CD14-positive monocyte (primary cell): ENCODE data around the gene PSMD3. TPM values are rescaled to one million over a fixed set of nuclear protein-coding genes. Genes with fewer than 3 reads are reported as not detected.

Source experiments
- DNase-seq, 3 donors: peaks; one replicate each; pipeline ENCODE4 v3.0.0-alpha.2; 2011 to 2022
- H2AFZ ChIP-seq: 2 replicates; pipeline ENCODE4 v1.6.0; 2012; ENCODE audit warnings: mild to moderate bottlenecking, low read depth, low read length, inconsistent platforms; ENCODE audit not compliant: insufficient read depth, poor library complexity, severe bottlenecking
- H3K27ac ChIP-seq, 2 donors: 1 replicate in 1 of 2; 2 replicates in 1 of 2; pipeline ENCODE4 v1.5.1; 2012 to 2013; ENCODE audit warnings: low read length in 2 of 2, control low read depth in 1 of 2, inconsistent platforms in 1 of 2, low read depth in 1 of 2, mild to moderate bottlenecking in 1 of 2
- H3K27me3 ChIP-seq, 2 donors: one replicate each; pipeline versions ENCODE4 v1.6.0 to v1.6.1; 2011 to 2013; ENCODE audit warnings: low read length in 2 of 2; ENCODE audit not compliant: control insufficient read depth in 2 of 2, insufficient read depth in 2 of 2
- H3K36me3 ChIP-seq, 2 donors: replicated peaks in 1 of 2; 1 replicate in 1 of 2; 2 replicates in 1 of 2; pipeline versions ENCODE4 v1.5.1 to v1.6.1; 2012 to 2013; ENCODE audit warnings: low read length in 2 of 2, control low read depth in 1 of 2, inconsistent platforms in 1 of 2, mild to moderate bottlenecking in 1 of 2; ENCODE audit not compliant: insufficient read depth in 2 of 2, control insufficient read depth in 1 of 2
- H3K4me1 ChIP-seq, 2 donors: 1 replicate in 1 of 2; 2 replicates in 1 of 2; pipeline versions ENCODE4 v1.5.1 to v1.6.1; 2012 to 2013; ENCODE audit warnings: low read length in 2 of 2, control low read depth in 1 of 2, inconsistent platforms in 1 of 2, mild to moderate bottlenecking in 1 of 2, moderate library complexity in 1 of 2; ENCODE audit not compliant: insufficient read depth in 2 of 2, control insufficient read depth in 1 of 2
- H3K4me2 ChIP-seq: replicated peaks from 2 replicates; pipeline ENCODE3; 2012; ENCODE audit warnings: low read length, moderate library complexity, mild to moderate bottlenecking; ENCODE audit not compliant: poor library complexity, severe bottlenecking; ENCODE audit errors: extremely low read depth
- H3K4me3 ChIP-seq, 3 experiments: fragments of 200-600 bp in 1 of 3; sonication (generic) in 1 of 3; replicated peaks in 1 of 3; 1 replicate in 2 of 3; 2 replicates in 1 of 3; pipeline ENCODE4 v1.5.1; 2011 to 2013; ENCODE audit warnings: low read length in 3 of 3, mild to moderate bottlenecking in 3 of 3, control low read depth in 2 of 3, low read depth in 2 of 3, inconsistent platforms in 1 of 3, moderate library complexity in 1 of 3
- H3K79me2 ChIP-seq: 2 replicates; pipeline ENCODE4 v1.6.0; 2012; ENCODE audit warnings: mild to moderate bottlenecking, control low read depth, inconsistent platforms, low read length, moderate library complexity; ENCODE audit not compliant: insufficient read depth
- H3K9ac ChIP-seq: 2 replicates; pipeline ENCODE4 v1.6.0; 2017; ENCODE audit warnings: low read length, mild to moderate bottlenecking; ENCODE audit not compliant: insufficient read depth, poor library complexity, severe bottlenecking
- H3K9me3 ChIP-seq, 2 donors: replicated peaks in 1 of 2; 1 replicate in 1 of 2; 2 replicates in 1 of 2; pipeline versions ENCODE4 v1.5.1 to v1.6.1; 2012 to 2013; ENCODE audit warnings: low read length in 2 of 2, control low read depth in 1 of 2; ENCODE audit not compliant: control insufficient read depth in 1 of 2, insufficient read depth in 1 of 2
- H4K20me1 ChIP-seq: 2 replicates; pipeline ENCODE4 v1.6.0; 2012; ENCODE audit warnings: mild to moderate bottlenecking, low read length, control low read depth, moderate library complexity; ENCODE audit not compliant: insufficient read depth
- H3K27ac Mint-ChIP-seq, 7 donors: one replicate each; pipeline ENCODE4 v1.8.0; 2020; ENCODE audit warnings: mild to moderate bottlenecking in 7 of 7, mixed read lengths in 7 of 7, moderate library complexity in 6 of 7, inconsistent platforms in 2 of 7
- H3K27me3 Mint-ChIP-seq, 3 donors: one replicate each; pipeline ENCODE4 v1.8.0; 2021 to 2022; ENCODE audit warnings: low read depth in 3 of 3, mild to moderate bottlenecking in 3 of 3, mixed read lengths in 3 of 3, moderate library complexity in 3 of 3, inconsistent platforms in 1 of 3
- H3K36me3 Mint-ChIP-seq, 2 donors: one replicate each; pipeline ENCODE4 v1.8.0; 2020; ENCODE audit warnings: mixed read lengths in 2 of 2, inconsistent platforms in 1 of 2, mild to moderate bottlenecking in 1 of 2
- H3K4me1 Mint-ChIP-seq: one replicate; pipeline ENCODE4 v1.8.0; 2020; ENCODE audit warnings: mild to moderate bottlenecking, mixed read lengths
- H3K4me3 Mint-ChIP-seq, 2 donors: one replicate each; pipeline ENCODE4 v1.8.0; 2020; ENCODE audit warnings: mild to moderate bottlenecking in 2 of 2, mixed read lengths in 2 of 2, moderate library complexity in 1 of 2
- H3K9me3 Mint-ChIP-seq, 7 donors: one replicate each; pipeline ENCODE4 v1.8.0; 2020 to 2022; ENCODE audit warnings: mixed read lengths in 7 of 7, mild to moderate bottlenecking in 6 of 7, moderate library complexity in 6 of 7, inconsistent platforms in 2 of 7
- CTCF ChIP-seq: fragments of 200-600 bp; IDR thresholded peaks from one replicate; pipeline ENCODE4 v1.8.0; 2022; ENCODE audit warnings: antibody characterized with exemption, mild to moderate bottlenecking
- WGBS: methylation state at CpG from one replicate; pipeline ENCODE4 v1.1.5; 2013; ENCODE audit warnings: missing lambda C conversion rate; ENCODE audit not compliant: insufficient coverage; 5-methylcytosine and 5-hydroxymethylcytosine counted together
- intact Hi-C, 2 donors: fragments of 100-400 bp; cut with micrococcal nuclease; formaldehyde crosslinking; loops; one replicate each; pipeline versions ENCODE4 v1.15.0 to v1.15.1; 2023
- polyA plus RNA-seq, 3 donors: library from polyadenylated mRNA; depleted of rRNA in 1 of 3; unstranded in 2 of 3; stranded (reverse) in 1 of 3; fragments of 300-500 nt in 2 of 3; fragments of >200 nt in 1 of 3; fragmentation: Illumina TruSeq in 2 of 3; gene quantifications; 1 replicate in 2 of 3; 2 replicates in 1 of 3; pipeline ENCODE4 v1.2.3, GENCODE V29; 2012 to 2021

PSMD3 gene
- polyA plus RNA-seq, 3 donors = 48.4 to 63.2 (median 48.8) TPM

GRCh38 chr17:40020146-40020545 lies 39.5 kb downstream of the PSMD3 start:
- Histone ChIP-seq H3K4me1 (no peaks in the 10 kb centered on the region), H2AFZ (no peak overlapping the region), H3K9ac (no peak overlapping the region), H3K27ac (no peak overlapping the region), H3K79me2 (no peaks in the 10 kb centered on the region), H4K20me1 (no peaks in the 10 kb centered on the region), H3K36me3 (peaks cover 56 to 73% of the 10 kb centered on the region in 2 donors), H3K9me3 (no peaks in the 10 kb centered on the region), H3K27me3 (no peaks in the 10 kb centered on the region), H3K4me2 (no peak overlapping the region), H3K4me3 (no peak overlapping the region)
- H3K4me1 Mint-ChIP-seq = peaks cover 1% of the 10 kb centered on the region
- TF ChIP-seq CTCF = no peak
- no peak overlapping the region for H3K27ac Mint-ChIP-seq
- H3K9me3 Mint-ChIP-seq = no peaks in the 10 kb centered on the region
- intact Hi-C loops = no loop called here
- peaks cover 56 to 73% of the 10 kb centered on the region in 2 donors for H3K36me3 Mint-ChIP-seq
- no peak overlapping the region for H3K4me3 Mint-ChIP-seq
- peaks cover 0 to 8% (median 3%) of the 10 kb centered on the region in 3 donors for H3K27me3 Mint-ChIP-seq
- WGBS = 98% methylated on average over 13 of the region's 13 CpGs
- no peak for DNase-seq

GRCh38 chr17:40021451-40021971 lies 40.9 kb downstream of the PSMD3 start:
- Histone ChIP-seq H3K36me3 (peaks cover 70 to 86% of the 10 kb centered on the region in 2 donors), H3K9ac (no peak overlapping the region), H3K79me2 (no peaks in the 10 kb centered on the region), H3K9me3 (no peaks in the 10 kb centered on the region), H3K27ac (no peak overlapping the region), H3K4me1 (no peaks in the 10 kb centered on the region), H4K20me1 (no peaks in the 10 kb centered on the region), H3K27me3 (no peaks in the 10 kb centered on the region), H3K4me2 (no peak overlapping the region), H2AFZ (no peak overlapping the region), H3K4me3 (no peak overlapping the region)
- Mint-ChIP-seq H3K27me3 (no peaks in the 10 kb centered on the region), H3K36me3 (peaks cover 70 to 87% of the 10 kb centered on the region in 2 donors), H3K4me3 (no peak overlapping the region), H3K9me3 (no peaks in the 10 kb centered on the region), H3K27ac (peak overlapping the region in 4 of 7 donors; percentile 0 to 75 (median 24)), H3K4me1 (peaks cover 1% of the 10 kb centered on the region)
- no peak for DNase-seq
- intact Hi-C loops = no loop called here
- 82% methylated on average over 7 of the region's 9 CpGs for WGBS
- no peak for TF ChIP-seq CTCF
